HG03095 (cell line): Measurements from ENCODE around the gene TTC32.
A peak's percentile ranks its signal among the peaks of the same experiment; 100 is the strongest.
"Not testable (repeated sequence)": the region's sequence is repeated elsewhere in the genome, so short reads cannot be mapped to it uniquely, and the experiment has no call there.

Experiments used
- ATAC-seq: cut with Tn5 transposase; IDR thresholded peaks from one replicate; pipeline ENCODE4 v1.9.1; 2021; ENCODE audit warnings: moderate library complexity; ENCODE audit not compliant: unreplicated experiment

TTC32 gene

GRCh38 chr2:19901442-19902215 is at the start of gene TTC32:
Gene TTC32, minus strand, starts transcription at chr2:19901983. Its CDS starts 129 bp downstream, at chr2:19901854.
- ATAC-seq, result peak; percentile 79

- ATAC-seq, result no peak
Measured at GRCh38 chr2:19949071-19949470, 47.3 kb upstream of the TTC32 start.

GRCh38 chr2:19947184-19947940 is 45.6 kb upstream of the TTC32 start:
- no peak for ATAC-seq

GRCh38 chr2:19944205-19944845 is 42.5 kb upstream of the TTC32 start:
- ATAC-seq, result no peak

GRCh38 chr2:19943189-19943588 is 41.4 kb upstream of the TTC32 start:
- ATAC-seq, result no peak

GRCh38 chr2:19942199-19942598 is 40.4 kb upstream of the TTC32 start:
- ATAC-seq, result no peak

- no peak for ATAC-seq
Measured at GRCh38 chr2:19937004-19937403, 35.2 kb upstream of the TTC32 start.

- ATAC-seq, result no peak
Measured at GRCh38 chr2:19936203-19936602, 34.4 kb upstream of the TTC32 start.

GRCh38 chr2:19933351-19933981 is 31.7 kb upstream of the TTC32 start:
- peak; percentile 60 for ATAC-seq

GRCh38 chr2:19932928-19933327 is 31.1 kb upstream of the TTC32 start:
- no peak for ATAC-seq

- no peak for ATAC-seq
Measured at GRCh38 chr2:19929226-19929625, 27.4 kb upstream of the TTC32 start.

- ATAC-seq, result not testable (repeated sequence)
Measured at GRCh38 chr2:19927816-19928215, 26.0 kb upstream of the TTC32 start.

- not testable (repeated sequence) for ATAC-seq
Measured at GRCh38 chr2:19924526-19924925, 22.7 kb upstream of the TTC32 start.

GRCh38 chr2:19922188-19922587 is 20.4 kb upstream of the TTC32 start:
- not testable (repeated sequence) for ATAC-seq

GRCh38 chr2:19916385-19916950 is 14.7 kb upstream of the TTC32 start:
- ATAC-seq, result no peak

- ATAC-seq, result no peak
Measured at GRCh38 chr2:19914266-19914975, 12.6 kb upstream of the TTC32 start.

GRCh38 chr2:19911808-19912509 is 10.2 kb upstream of the TTC32 start:
- ATAC-seq, result no peak

- ATAC-seq, result peak; percentile 1
Measured at GRCh38 chr2:19902216-19902740, 495 bp upstream of the TTC32 start.

- peak; percentile 5 for ATAC-seq
Measured at GRCh38 chr2:19900931-19901441, 797 bp downstream of the TTC32 start.
